Measurements from ENCODE around the gene GFAP.

Gene GFAP

DNA sequence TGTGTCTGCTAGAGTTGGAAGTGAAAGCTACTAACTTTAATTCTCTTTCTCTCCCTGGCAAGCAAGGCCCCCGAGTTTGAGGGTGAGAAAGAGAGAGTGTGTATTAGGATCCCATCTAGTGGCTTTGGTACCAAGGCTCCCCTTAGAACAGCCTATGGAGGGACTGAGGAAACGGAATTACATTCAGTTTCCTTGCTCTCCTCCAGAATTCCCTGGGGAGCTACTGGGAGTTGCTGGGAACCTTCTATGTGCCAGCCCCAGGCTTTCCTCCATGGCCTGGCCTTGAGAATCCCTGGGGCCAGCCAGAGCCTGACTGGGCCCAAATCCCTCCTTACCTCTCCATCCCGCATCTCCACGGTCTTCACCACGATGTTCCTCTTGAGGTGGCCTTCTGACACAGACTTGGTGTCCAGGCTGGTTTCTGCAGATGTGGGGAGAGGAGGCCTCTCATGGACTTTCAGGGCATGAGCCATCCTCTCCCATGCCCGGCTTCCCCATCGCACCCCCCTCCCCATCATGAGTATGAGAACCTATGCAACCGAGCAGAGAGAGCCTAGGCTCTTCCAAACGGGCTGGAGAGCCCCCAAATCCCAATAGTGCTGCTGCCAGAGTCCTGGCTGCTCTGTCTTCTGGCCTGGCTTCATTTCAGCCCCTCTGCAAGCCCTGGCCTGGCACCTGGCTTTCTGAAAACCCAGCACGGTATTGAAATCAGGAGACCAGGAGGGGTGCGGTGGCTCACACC lies 7.4 kb downstream of the GFAP start:
- Histone ChIP-seq H3K9me3 (ENCODE audit: control insufficient read depth, insufficient read depth, low read depth, low read length) (no peaks in the 10 kb centered on the region), H3K36me3 (ENCODE audit: control insufficient read depth in 2 of 2, insufficient read depth in 1 of 2, low read length in 2 of 2) (peaks cover 0 to 7% of the 10 kb centered on the region in 2 experiments; a peak in 1 of 3 replicates), H3K4me3 (ENCODE audit: low read depth, low read length) (no peak overlapping the region), H3K27ac (ENCODE audit: extremely low read depth, low read depth, low read length) (no peak overlapping the region), H3K4me1 (ENCODE audit: control insufficient read depth, insufficient read depth, low read length) (no peaks in the 10 kb centered on the region)
- CTCF ChIA-PET, result interaction anchor here (0.6 to 5.6 kb wide), 4 partner anchors 8 to 227 kb away, joined by 3 to 34 read pairs (median 4); partner anchors contain the start of gene ACBD4
- no peak for TF ChIP-seq SCRT1 (tag by site-specific recombination; IDR thresholded peaks at IDR 0.05; ENCODE audit: borderline replicate concordance)
- no peak for TF ChIP-seq ZBTB10 (tag by site-specific recombination; IDR thresholded peaks at IDR 0.05)
- TF ChIP-seq ZSCAN23 (tag by site-specific recombination; IDR thresholded peaks at IDR 0.05), result no peak
- TF ChIP-seq WT1 (tag by site-specific recombination; IDR thresholded peaks at IDR 0.05), result no peak
- no peak for TF ChIP-seq ZNF629 (tag by site-specific recombination; IDR thresholded peaks at IDR 0.05)
- no peak for TF ChIP-seq ZNF654 (tag by site-specific recombination; IDR thresholded peaks at IDR 0.05; ENCODE audit: low read depth)
- POLR2A ChIA-PET, result no interaction called here

GRCh38 chr17:44906763-44907728 lies 8.3 kb downstream of the GFAP start:
- no peaks in the 10 kb centered on the region for H3K9me3 ChIP-seq (ENCODE audit: control insufficient read depth, insufficient read depth, low read depth, low read length)
- TF ChIP-seq GLIS1 (tag by site-specific recombination; IDR thresholded peaks at IDR 0.05), result no peak
- TF ChIP-seq ZNF175 (tag by site-specific recombination; IDR thresholded peaks at IDR 0.05), result no peak
- no peak for TF ChIP-seq ZNF664 (tag by site-specific recombination; IDR thresholded peaks at IDR 0.05)
- no peak for TF ChIP-seq SETDB1 (IDR thresholded peaks at IDR 0.05; ENCODE audit: insufficient read length, low read length)
- TF ChIP-seq ZIC2 (tag by site-specific recombination; IDR thresholded peaks at IDR 0.05), result 0 out of 2 replicates have a peak, but pooled peaks have one; percentile 10
- ChIA-PET POLR2A (no interaction called here), CTCF (interaction anchor here (0.5 to 5.6 kb wide), 6 partner anchors 9 to 228 kb away, joined by 3 to 34 read pairs (median 3); partner anchors contain the start of gene ACBD4)
- no peak overlapping the region for H3K4me3 ChIP-seq (ENCODE audit: low read depth, low read length)
- H3K36me3 ChIP-seq (ENCODE audit: control insufficient read depth in 2 of 2, insufficient read depth in 1 of 2, low read length in 2 of 2), result peaks cover 0 to 14% of the 10 kb centered on the region in 2 experiments; a peak in 1 of 3 replicates
- H3K4me1 ChIP-seq (ENCODE audit: control insufficient read depth, insufficient read depth, low read length), result peaks cover 1% of the 10 kb centered on the region; the same call in 1 of the 2 replicates
- H3K27ac ChIP-seq (ENCODE audit: extremely low read depth, low read depth, low read length), result no peak overlapping the region

GRCh38 chr17:44906010-44906646 lies 9.2 kb downstream of the GFAP start:
- Histone ChIP-seq H3K9me3 (ENCODE audit: control insufficient read depth, insufficient read depth, low read depth, low read length) (no peaks in the 10 kb centered on the region), H3K4me3 (ENCODE audit: low read depth, low read length) (no peak overlapping the region), H3K4me1 (ENCODE audit: control insufficient read depth, insufficient read depth, low read length) (peaks cover 11% of the 10 kb centered on the region), H3K36me3 (ENCODE audit: control insufficient read depth in 2 of 2, insufficient read depth in 1 of 2, low read length in 2 of 2) (peaks cover 0 to 18% of the 10 kb centered on the region in 2 experiments; a peak in 1 of 3 replicates), H3K27ac (ENCODE audit: extremely low read depth, low read depth, low read length) (no peak overlapping the region)
- ChIA-PET CTCF (interaction anchor here (5.6 kb wide), 1 partner anchor 13 kb away, joined by 34 read pairs; no protein-coding TSS in a partner anchor), POLR2A (no interaction called here)
- TF ChIP-seq EGR2 (tag by site-specific recombination; IDR thresholded peaks at IDR 0.05; ENCODE audit: low read depth) (0 out of 2 replicates have a peak, but pooled peaks have one; percentile 12), KLF9 (tag by site-specific recombination; IDR thresholded peaks at IDR 0.05; ENCODE audit: low read depth) (no peak), GLI4 (tag by site-specific recombination; IDR thresholded peaks at IDR 0.05) (no peak), ZNF658 (tag by site-specific recombination; IDR thresholded peaks at IDR 0.05) (no peak), ZNF404 (tag by site-specific recombination; IDR thresholded peaks at IDR 0.05) (no peak), ZNF792 (tag by site-specific recombination; IDR thresholded peaks at IDR 0.05) (no peak), ZBTB8A (tag by site-specific recombination; IDR thresholded peaks at IDR 0.05) (no peak)
- TF ChIP-seq, protein P1, sequence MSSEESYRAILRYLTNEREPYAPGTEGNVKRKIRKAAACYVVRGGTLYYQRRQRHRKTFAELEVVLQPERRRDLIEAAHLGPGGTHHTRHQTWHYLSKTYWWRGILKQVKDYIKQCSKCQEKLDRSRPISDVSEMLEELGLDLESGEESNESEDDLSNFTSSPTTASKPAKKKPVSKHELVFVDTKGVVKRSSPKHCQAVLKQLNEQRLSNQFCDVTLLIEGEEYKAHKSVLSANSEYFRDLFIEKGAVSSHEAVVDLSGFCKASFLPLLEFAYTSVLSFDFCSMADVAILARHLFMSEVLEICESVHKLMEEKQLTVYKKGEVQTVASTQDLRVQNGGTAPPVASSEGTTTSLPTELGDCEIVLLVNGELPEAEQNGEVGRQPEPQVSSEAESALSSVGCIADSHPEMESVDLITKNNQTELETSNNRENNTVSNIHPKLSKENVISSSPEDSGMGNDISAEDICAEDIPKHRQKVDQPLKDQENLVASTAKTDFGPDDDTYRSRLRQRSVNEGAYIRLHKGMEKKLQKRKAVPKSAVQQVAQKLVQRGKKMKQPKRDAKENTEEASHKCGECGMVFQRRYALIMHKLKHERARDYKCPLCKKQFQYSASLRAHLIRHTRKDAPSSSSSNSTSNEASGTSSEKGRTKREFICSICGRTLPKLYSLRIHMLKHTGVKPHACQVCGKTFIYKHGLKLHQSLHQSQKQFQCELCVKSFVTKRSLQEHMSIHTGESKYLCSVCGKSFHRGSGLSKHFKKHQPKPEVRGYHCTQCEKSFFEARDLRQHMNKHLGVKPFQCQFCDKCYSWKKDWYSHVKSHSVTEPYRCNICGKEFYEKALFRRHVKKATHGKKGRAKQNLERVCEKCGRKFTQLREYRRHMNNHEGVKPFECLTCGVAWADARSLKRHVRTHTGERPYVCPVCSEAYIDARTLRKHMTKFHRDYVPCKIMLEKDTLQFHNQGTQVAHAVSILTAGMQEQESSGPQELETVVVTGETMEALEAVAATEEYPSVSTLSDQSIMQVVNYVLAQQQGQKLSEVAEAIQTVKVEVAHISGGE (tag by site-specific recombination; conservative IDR thresholded peaks at IDR 0.05; ENCODE audit: low read depth), result no peak

Data from HEK293 (cell line).